Sigmoid colon (tissue), 4 donors: ENCODE data around the gene RNF212B.

ENCODE experiments used
- EP300 ChIP-seq, 4 donors: sonication (generic); formaldehyde crosslinking; IDR thresholded peaks; one replicate each; pipeline ENCODE4 v1.6.1; 2017; ENCODE audit warnings: antibody characterized with exemption in 4 of 4
- POLR2A ChIP-seq, 2 donors: fragments of 450-650 bp; IDR thresholded peaks; one replicate each; pipeline ENCODE4 v1.6.1; 2016; ENCODE audit warnings: antibody characterized with exemption in 2 of 2, mild to moderate bottlenecking in 2 of 2, moderate library complexity in 2 of 2
- POLR2AphosphoS5 ChIP-seq, 4 donors: sonication (generic); formaldehyde crosslinking; IDR thresholded peaks; one replicate each; pipeline ENCODE4 v1.6.1; 2017; ENCODE audit warnings: antibody characterized with exemption in 4 of 4
- TF ChIP-seq, protein P1 (sequence below), 4 experiments: fragments of 450-650 bp in 3 of 4; fragments of 200-600 bp in 1 of 4; IDR thresholded peaks; one replicate each; pipeline ENCODE4 v1.5.1; 2016 to 2019; ENCODE audit warnings: antibody characterized with exemption in 4 of 4, mild to moderate bottlenecking in 3 of 4, moderate library complexity in 2 of 4

DNA sequence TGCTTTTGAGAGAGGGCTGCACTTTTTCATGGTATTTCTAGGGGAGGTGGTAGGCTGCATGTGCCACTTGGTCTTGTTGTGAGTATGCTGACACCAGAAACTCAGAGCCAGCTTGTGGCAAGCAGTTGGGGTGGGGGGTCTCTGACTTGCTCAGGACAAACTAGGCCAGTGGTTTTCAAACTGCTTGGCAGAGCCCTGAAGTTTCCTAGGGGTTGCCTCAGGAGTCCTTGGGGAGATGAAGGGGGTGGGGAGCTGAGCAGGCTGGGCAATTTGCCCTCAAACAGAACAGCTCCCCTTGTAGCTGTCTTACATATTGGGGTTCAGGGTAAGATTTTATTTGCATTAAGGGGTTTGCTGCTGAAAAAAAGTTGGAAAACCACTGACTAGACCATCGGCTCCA, 72.8 kb downstream of the RNF212B start:
- TF ChIP-seq, protein P1, sequence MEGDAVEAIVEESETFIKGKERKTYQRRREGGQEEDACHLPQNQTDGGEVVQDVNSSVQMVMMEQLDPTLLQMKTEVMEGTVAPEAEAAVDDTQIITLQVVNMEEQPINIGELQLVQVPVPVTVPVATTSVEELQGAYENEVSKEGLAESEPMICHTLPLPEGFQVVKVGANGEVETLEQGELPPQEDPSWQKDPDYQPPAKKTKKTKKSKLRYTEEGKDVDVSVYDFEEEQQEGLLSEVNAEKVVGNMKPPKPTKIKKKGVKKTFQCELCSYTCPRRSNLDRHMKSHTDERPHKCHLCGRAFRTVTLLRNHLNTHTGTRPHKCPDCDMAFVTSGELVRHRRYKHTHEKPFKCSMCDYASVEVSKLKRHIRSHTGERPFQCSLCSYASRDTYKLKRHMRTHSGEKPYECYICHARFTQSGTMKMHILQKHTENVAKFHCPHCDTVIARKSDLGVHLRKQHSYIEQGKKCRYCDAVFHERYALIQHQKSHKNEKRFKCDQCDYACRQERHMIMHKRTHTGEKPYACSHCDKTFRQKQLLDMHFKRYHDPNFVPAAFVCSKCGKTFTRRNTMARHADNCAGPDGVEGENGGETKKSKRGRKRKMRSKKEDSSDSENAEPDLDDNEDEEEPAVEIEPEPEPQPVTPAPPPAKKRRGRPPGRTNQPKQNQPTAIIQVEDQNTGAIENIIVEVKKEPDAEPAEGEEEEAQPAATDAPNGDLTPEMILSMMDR (IDR thresholded peaks at IDR 0.05) = no peak
- TF ChIP-seq POLR2AphosphoS5 (IDR thresholded peaks at IDR 0.05) (no peak), POLR2A (IDR thresholded peaks at IDR 0.05) (no peak), EP300 (IDR thresholded peaks at IDR 0.05) (no peak)
